Inflammatory macrophage (primary cell): Measurements from ENCODE around the gene ZCRB1.

ENCODE experiments used
- DNase-seq, 2 donors: peaks; one replicate each; pipeline ENCODE4 v3.0.0-alpha.2; 2020 to 2022

Gene ZCRB1

GRCh38 chr12:42277396-42278127 lies 48.3 kb downstream of the ZCRB1 start:
- DNase-seq: no peak

GRCh38 chr12:42275499-42275898 lies 50.4 kb downstream of the ZCRB1 start:
- DNase-seq: no peak

DNA sequence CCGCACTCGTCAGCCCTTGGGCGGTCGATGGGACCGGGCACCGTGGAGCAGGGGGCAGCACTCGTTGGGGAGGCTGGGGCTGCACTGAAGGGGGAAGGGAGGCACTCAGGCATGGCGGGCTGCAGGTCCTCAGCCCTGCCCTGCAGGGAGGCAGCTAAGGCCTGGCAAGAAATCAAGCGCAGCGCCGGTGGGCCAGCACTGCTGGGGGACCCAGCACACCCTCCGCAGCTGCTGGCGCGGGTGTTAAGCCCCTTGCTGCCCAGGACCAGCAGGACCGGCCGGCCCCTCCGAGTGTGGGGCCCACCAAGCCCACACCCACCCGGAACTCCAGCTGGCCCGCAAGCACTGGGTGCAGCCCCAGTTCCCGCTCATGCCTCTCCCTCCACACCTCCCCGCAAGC lies 52.2 kb downstream of the ZCRB1 start:
- DNase-seq: no peak

GRCh38 chr12:42270596-42270995 lies 55.3 kb downstream of the ZCRB1 start:
- no peak for DNase-seq

GRCh38 chr12:42267413-42268190 lies 58.3 kb downstream of the ZCRB1 start:
- no peak for DNase-seq

GRCh38 chr12:42266579-42267230 lies 59.2 kb downstream of the ZCRB1 start:
- no peak for DNase-seq

DNA sequence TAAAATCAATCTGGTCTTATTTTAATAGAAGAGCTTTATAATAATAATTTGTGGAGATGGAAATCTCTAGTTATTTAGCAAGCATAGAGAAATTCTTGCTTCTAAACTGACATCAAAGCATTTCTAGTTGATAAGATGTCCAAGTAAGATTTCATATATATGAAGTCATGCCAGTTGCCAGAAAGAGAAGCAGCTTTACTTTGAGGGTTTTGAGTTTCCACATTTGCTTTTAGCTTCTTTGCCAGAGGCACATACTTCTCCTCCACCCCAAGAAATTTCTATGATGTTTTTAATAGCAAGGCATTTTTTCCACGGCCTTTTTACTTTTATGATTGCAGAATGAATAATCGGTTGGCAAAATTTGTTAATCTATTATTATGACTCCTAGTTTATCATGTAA lies 63.6 kb downstream of the ZCRB1 start:
- no peak for DNase-seq
